GM20000 (cell line): ENCODE data around the gene SHANK3.

Experiments used
- DNase-seq: peaks from one replicate; pipeline ENCODE4 v3.0.0; 2012; ENCODE audit warnings: low spot score
- CTCF ChIP-seq: IDR thresholded peaks from 2 replicates; pipeline ENCODE4 v1.5.1; 2012; ENCODE audit warnings: mild to moderate bottlenecking, control low read depth; ENCODE audit errors: extremely low read depth, missing control alignments

Gene SHANK3

GRCh38 chr22:50673231-50674129 lies 857 bp downstream of the SHANK3 start:
- peak; percentile 53 for DNase-seq
- no peak for TF ChIP-seq CTCF

GRCh38 chr22:50674130-50674500 lies 1.5 kb downstream of the SHANK3 start:
- no peak for TF ChIP-seq CTCF
- DNase-seq: peak; percentile 47

GRCh38 chr22:50674606-50675552 lies 2.3 kb downstream of the SHANK3 start:
- DNase-seq: peak; percentile 61
- TF ChIP-seq CTCF: no peak

- TF ChIP-seq CTCF: no peak
- DNase-seq: no peak
Measured at GRCh38 chr22:50675553-50676179, 3.0 kb downstream of the SHANK3 start.

GRCh38 chr22:50676180-50676636 lies 3.6 kb downstream of the SHANK3 start:
- no peak for DNase-seq
- TF ChIP-seq CTCF: no peak

- DNase-seq: no peak
- TF ChIP-seq CTCF: no peak
Measured at GRCh38 chr22:50676661-50677492, 4.3 kb downstream of the SHANK3 start.
